IPS DF 19.7 (cell line): ENCODE results near the gene DAD1.

Source experiments
- DNase-seq: peaks from one replicate; pipeline ENCODE4 v3.0.0-alpha.2; 2013; ENCODE audit warnings: low read depth, low spot score

The DAD1 gene

DNA sequence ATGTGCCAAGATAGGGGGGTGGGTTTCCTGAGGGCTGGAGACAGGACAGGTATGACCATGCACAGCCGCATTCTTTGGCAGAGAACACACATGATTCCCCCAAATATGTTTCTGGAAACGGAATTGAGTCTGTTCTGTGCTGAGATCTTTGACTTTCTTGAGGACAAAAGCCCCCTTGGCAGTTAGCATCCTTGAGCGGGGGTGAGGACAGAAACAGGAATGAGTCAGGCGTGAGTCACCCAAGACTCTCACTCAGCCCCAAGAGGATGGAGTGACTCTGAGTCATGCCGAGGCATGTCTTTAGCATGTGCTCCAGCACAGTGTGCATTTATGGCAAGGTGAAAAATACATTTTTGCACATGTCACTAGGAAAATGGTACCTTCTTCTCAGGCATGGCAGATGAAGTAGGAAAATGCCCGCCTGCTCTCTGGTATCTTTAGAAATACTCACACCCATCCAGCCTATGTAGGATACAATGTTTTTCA lies 52.1 kb downstream of the DAD1 start:
- no peak for DNase-seq

DNA sequence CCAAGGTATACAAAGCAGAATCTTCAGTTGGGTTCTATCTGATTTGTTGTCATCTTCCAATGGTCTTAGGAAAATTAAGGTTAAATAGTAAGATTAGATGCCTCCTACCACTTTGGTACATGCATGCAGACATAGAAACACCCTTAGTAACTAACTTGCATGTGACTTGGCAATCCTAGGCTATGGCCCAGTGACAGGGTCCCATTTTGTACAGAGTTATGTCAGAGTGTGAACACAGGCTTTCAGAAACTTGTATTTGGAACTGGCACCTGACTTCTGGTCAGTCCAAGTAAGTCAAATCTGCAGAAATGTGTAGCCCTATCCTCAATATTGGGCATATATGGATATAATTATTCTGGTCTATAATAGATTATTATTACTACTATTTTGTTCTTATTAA lies 53.1 kb downstream of the DAD1 start:
- no peak for DNase-seq

DNA sequence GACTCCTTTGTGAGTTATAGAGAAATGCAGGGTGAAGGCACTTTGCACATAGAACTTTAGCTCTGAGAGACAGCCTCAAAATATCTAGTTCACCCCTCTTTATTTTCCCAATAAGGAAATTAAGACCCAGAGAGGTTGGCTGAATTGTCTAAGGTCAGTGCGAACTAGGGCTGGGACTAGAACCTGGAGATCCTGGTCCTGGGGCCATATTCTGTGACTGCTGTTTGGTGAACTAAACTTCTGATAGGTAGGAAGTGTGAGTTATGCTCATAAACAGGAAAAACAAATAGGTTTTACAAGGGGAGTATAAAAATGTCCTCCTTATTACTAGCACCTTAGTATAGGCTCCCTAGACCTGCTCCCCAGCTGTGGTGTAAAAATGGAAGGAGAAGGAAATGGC lies 53.9 kb downstream of the DAD1 start:
- no peak for DNase-seq

DNA sequence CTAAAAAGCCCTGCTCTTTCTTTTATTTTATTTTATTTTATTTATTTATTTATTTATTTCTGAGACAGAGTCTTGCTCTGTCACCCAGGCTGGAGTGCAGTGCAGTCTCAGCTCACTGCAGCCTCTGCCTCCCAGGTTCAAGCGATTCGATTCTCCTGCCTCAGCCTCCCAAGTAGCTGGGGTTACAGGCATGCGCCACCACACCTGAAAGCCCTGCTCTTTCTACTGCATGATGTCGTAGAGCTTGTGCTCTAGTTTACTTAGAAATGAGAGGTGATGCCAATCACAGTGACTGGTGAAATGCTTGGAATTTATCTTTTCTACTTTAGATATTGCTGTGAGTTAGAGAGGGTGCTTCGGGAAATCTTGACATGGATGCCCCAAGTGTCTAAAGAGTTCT lies 54.5 kb downstream of the DAD1 start:
- no peak for DNase-seq

DNA sequence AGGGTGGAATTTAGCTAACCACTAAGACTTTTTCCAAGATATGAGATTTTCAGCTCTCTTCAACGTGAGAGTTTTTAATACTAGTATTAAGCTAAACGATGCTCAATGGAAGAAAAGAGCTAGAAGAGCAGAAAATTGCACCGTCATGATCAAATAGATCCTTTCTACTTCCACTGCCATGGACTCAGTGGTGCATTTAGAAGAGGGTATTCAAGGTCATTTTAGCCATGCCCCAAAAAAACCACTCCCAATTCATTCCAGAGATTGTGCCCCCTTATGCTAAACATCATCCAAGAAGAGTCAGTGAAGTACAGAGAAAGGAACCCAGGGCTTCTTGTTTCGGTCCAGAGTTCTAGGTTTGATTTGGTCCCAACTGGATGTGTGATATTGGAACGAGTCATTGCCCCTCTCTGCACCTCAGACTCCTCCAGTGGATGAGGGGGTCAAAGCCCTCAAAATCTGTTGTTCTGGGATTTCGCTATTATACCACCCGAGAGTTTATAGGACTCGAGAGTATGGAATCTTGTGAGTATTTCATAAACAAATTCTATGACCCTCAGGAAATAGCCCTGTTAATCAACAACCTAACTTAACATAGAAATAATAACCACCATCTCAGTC lies 55.2 kb downstream of the DAD1 start:
- no peak for DNase-seq

DNA sequence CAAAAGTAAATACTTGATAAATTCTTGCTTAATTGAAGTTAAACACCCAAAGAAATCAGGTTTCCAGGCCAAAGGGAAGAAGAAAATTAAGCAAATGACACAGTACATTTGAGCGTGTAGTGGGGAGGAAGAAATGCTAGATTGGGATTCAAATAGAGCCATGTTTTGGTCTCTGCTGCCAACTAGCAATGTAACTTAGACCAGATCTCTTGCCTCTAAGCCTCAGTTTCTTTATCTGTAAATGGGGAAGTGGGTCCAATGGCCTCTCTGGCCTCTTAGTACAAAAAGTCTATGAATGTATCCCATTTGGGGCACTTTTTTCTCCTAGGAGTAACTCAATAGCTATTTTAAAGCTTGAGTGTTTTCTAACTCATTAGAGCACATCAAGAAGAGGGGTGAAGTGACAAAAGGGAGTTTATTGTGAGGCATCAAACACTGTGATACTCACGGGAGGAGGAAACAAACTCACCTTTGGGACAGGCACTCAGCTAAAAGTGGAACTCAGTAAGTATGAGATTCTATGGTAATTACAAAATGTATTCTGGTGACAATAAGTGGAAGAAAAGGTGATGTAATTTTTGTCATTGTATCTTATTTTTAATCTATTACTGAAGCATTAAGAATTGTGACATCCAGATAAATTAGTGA lies 55.8 kb downstream of the DAD1 start:
- no peak for DNase-seq

DNA sequence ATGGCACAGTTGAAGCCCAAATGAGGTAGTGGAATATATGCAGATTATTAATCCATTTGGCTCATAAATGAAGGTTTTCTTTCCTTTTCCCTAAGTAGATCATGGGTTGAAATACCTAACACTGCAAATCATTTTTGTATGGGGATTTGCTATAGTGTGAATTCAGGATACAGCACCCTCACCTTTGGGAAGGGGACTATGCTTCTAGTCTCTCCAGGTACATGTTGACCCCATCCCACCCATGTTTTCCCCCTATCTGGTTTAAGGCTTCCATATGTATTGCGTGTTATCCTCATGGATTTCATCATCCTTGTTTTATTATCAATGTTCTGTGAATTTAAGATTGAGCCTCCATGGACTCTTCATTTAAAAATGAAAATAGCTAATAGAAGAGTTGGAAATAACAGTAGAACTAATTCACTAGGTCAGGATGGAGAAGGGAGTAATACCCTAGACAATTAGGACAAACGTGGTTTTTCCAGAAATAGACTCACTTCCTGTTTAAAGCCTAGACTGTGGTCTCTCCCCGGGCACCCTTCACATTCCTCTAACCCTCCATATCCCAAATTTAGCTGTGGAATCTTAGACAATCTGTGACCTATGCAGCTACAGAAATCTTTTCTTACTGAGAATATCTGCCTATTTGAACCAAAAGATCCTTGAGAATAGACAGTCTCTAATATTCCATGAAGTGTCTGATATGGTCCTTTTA lies 56.5 kb downstream of the DAD1 start:
- DNase-seq: no peak

DNA sequence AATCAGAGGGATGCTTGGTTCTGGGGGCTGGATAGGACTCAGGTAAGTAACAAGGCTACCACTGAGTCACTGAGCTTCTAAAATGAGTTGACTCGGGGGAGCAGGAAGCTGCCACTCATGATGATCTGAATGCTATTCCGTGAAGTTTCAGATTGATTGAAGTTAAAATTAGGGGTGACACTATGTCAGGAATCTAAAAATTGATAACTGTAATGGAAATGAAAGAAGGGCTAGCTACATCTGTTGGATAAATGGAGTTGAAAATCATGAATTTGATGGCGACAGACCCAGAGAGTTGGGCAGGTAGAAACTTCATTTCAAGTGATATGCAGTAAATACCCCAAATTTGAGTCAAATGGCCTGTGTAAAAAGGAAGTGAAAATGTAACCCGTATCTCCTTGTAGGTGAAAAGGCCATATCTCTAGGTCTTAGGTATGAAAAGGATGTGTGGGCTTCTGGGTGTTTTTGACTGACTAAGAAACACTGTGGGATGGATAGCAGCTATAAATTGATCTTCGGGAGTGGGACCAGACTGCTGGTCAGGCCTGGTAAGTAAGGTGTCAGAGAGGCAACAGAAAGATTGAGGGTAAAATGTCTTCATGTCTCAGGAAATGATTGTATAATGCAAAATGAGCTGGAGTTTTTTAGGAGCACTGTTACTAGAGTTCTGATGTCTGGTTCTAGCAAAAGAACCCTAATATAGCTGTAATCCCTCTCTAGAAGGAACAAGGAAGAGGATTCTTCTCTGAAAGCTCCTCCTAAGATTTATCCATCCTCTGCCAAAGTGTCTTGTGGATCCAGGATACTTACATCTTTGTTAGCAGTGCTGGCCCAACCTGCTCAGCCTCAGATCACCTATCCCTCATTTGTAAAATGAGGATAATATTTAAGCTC lies 57.3 kb downstream of the DAD1 start:
- DNase-seq: no peak

DNA sequence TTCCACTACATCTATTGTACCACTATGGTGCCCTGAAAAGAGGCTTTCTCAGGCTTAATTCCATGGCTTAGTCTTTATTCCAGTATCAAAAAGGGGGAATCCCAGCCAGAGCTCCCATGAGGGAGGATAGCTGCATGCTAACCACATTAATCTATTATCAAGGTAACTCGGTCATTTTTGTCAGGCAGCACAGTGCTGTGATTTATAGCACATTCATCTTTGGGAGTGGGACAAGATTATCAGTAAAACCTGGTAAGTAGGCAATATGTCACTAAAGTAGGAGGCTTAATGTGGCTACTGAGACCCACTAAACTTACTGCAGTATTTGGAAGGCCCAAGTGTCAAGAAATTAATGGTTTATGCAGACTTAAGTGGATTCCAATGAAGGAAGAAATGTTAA lies 58.9 kb downstream of the DAD1 start:
- DNase-seq: no peak

DNA sequence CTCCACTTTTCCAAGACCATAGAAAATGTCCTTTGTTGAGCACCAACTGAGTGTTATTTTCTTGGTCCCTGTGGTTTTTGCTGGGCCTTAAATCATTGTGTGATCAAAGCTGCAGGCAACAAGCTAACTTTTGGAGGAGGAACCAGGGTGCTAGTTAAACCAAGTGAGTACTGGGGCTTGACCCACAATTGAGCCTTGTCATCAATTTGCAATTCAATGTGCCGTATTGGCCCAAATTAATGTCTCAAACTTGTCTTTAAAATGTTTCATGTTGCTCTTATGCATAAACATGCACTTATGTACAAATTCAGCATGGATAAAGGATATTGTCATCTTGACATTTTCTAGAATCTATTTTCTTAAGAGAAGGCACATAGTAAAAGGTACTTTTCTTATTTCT lies 62.3 kb downstream of the DAD1 start:
- no peak for DNase-seq

DNA sequence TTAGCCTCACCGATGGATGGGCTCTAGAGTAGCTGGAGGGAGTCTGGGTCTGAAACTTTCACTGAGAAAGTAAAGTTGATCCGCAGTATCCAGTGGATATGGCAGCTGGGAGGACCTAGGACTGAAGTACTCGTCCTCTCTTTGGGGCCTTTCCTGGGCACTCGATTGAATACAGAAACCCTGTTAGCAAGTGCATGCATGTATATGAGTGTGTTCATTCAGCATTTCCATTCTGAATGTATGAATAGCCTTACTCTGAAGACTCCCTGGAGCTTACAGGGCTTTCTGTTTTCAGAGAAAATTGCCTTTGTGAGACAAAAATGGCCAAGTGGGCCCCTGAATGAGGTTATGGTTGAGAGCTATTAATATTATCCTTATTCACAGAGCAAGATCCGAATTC lies 62.8 kb downstream of the DAD1 start:
- no peak for DNase-seq

DNA sequence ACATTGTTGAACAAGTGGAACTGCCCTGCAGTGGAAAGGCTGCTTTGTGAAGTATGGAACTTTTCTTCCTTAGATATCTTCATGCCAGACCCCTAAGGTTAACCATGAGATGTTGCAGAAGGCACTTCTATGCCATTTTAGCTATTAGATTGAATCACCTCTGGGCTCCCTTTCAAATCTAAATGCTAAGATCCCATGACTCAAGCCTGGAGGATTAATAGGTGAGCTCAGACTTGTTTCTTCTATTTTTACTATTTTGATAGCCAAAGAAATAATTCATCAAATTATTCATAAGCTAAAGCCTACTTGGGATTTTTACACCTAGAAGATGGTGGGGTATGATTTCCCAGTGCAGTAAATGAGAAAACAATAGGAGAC lies 64.3 kb downstream of the DAD1 start:
- DNase-seq: no peak

DNA sequence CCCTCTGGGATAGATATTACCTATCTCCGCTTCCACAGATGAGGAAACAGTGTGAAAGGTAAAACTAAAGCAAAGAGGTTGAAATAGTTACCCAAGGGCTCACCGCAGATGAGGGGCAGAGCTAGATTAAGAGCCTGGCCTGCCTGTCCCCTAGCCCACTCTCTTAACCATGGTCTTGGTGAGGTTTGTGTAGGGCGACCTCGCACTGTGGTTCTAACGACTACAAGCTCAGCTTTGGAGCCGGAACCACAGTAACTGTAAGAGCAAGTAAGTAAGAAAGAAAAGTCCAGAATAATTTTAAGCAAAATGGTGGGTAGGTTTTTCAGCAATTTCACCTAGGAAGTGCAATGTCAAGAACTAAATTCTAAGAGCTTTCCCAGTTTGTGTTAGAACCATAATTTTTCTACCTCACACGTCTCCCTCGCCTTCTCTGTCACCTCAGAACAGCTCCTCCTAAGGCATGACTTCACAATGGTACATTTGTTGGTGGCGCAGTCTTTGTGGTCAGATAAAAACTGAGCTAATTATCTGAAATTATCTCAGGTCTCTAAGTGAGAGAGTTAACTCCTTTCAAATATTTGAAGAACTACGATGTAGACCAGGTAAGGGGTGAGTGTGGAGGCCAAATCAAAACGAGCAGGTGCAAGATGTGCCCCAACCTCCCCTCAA lies 64.8 kb downstream of the DAD1 start:
- DNase-seq: no peak

DNA sequence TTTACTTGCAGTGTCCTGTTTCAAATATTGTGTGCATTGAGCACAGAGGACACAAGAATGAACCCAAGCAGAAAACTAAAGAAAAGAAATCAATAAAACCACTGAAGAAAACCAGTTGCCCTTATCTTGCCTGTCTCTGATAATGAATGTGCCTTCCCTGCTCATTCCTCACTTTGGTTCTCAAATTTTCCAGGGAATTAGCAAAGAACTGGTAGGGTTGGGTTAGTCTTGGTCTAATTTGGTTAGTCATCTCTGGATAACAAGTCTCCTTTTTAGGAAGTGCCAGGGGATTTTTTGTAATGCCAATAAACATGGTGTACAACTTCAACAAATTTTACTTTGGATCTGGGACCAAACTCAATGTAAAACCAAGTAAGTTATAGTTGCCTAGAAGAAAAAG lies 65.7 kb downstream of the DAD1 start:
- no peak for DNase-seq

DNA sequence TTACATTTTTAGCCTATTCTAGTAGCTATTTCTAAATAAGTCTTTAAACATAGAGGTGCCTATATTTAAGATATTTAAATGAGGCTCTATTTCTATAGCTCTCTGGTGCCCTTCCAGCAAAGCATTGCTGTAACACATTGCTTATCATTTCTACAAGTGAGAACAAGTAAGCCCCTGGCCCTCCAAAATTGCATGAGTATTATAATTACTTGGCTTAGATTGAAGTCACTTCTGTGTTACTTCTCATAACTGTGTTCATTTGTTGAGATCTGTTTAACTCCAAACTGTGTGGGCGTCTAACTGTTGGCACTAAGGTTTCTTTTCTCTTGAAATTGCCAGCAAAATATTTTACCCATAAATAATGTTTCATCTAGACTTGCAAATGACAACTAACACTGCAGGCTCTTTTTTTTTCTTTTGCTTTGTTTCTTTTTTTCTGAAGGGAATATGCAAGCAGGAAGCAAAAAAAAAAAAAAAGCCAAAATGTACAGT lies 66.5 kb downstream of the DAD1 start:
- DNase-seq: no peak

DNA sequence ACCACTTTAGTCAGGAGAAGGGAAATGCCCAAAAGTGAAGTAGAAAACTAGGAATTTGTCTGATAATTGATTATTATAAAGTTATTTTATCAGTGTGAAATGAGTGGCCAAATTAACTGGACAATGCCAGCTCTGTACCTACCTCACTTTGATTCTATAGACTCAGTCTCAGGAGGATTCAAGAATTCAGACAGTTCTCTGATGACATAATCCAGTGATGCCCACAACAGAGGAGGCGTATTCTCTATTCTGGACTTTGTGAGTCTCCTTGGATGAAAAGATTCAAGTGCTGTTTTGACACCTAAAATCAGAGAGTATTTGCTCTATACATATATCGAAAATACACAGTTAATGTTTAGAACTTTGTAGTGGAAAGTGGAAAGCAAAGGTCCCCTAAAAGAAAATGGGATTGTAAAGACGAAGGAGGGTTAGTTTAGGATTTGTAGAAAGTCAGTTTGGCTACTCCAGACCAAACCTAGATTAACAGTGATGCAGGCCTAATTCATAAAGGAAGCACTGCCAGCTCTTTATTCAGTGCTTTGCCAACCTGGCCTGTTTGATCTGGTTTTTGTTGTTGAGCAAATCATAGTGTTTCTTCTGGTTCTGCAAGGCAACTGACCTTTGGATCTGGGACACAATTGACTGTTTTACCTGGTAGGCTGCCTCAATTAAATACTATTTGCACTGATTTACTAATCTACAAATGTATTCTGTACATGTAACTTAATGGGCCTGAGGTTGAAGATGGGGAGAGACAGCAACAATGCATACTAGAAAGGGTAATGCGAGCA lies 67.4 kb downstream of the DAD1 start:
- DNase-seq: no peak

DNA sequence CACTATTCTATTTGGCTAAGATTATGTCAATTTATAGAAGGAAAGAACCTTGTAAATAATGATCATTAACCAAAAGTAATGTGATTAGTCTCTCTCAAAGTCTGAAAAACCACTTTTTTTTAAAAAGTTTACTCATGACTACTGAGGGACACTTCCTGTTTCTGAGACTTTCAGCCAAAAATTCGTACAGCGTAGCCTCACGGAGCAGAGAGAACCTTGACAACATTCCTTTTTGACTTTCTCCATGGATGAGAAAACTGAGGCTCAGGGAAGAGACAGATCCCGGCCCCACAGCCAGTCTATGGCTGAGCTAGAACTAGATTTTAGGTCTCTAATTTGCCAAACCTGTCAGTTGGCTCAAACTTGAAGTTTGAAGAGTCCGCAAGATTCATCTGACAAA lies 68.2 kb downstream of the DAD1 start:
- no peak for DNase-seq

DNA sequence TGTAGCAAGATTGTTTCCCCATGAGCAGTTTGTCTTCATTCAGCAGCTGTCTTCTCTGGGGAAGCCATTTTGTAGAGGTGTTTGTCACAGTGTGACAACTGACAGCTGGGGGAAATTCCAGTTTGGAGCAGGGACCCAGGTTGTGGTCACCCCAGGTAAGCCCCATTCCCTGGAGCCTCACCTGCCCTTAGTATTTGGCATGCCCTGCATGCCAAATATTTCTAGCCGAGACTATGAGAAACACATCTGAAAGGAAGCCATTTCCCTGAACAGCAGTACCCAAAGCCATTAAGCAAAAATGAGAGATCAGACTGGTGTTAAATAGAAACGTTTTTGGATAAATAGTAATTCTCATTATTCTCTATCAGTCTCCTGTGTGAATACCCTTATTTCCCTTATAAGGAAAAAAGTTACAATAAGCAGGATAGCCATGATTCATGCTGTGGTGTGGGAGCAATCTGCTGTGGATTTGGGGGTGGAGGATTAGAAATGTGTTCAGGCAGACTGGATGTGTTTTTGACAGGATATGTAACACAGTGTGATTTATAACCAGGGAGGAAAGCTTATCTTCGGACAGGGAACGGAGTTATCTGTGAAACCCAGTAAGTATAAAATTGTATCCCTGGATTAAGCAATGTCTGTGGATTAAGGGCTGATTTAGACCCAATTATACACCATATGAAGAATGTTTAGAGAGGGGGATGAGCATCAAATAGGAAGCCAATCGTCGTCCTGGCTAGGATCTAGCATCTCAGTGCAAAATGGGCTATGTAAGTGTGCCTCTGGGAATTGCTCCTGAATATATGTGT lies 68.9 kb downstream of the DAD1 start:
- DNase-seq: no peak

DNA sequence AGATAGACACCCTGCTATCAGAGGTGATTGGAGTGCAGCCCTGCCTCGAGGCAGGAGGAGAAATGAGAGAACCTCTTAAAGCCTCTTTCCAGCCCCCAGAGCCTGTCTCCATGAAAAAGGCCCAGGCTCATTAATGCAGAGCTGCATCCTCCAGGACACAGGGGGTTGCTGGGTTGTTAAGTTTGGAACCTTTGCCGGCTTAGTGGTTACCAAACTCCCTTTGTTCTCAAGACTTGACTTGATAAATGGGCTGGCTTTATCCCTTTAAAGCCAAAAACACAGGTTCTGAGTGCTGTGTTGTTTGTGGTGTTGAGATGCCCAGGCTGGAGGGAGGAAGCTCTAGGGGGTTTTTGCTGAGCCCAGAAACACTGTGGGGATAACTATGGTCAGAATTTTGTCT lies 71.0 kb downstream of the DAD1 start:
- DNase-seq: no peak
